GM18499 (cell line): ENCODE data around the gene KRTAP10-4.

Experiments used
- ATAC-seq: cut with Tn5 transposase; IDR thresholded peaks from one replicate; pipeline ENCODE4 v1.9.1; 2021; ENCODE audit warnings: moderate number of reproducible peaks; ENCODE audit not compliant: insufficient read depth, unreplicated experiment

Gene KRTAP10-4

GRCh38 chr21:44612669-44613229, 39.2 kb downstream of the KRTAP10-4 start:
- ATAC-seq: no peak

- no peak for ATAC-seq
Measured at GRCh38 chr21:44613386-44614155, 40.0 kb downstream of the KRTAP10-4 start.

- ATAC-seq: no peak
Measured at GRCh38 chr21:44614161-44614631, 40.7 kb downstream of the KRTAP10-4 start.

GRCh38 chr21:44614961-44615391, 41.4 kb downstream of the KRTAP10-4 start:
- no peak for ATAC-seq

- ATAC-seq: no peak
Measured at GRCh38 chr21:44615466-44615865, 41.9 kb downstream of the KRTAP10-4 start.

GRCh38 chr21:44615911-44616590, 42.5 kb downstream of the KRTAP10-4 start:
- ATAC-seq: no peak

GRCh38 chr21:44616591-44616926, 43.0 kb downstream of the KRTAP10-4 start:
- no peak for ATAC-seq

GRCh38 chr21:44617071-44617501, 43.6 kb downstream of the KRTAP10-4 start:
- no peak for ATAC-seq

GRCh38 chr21:44618504-44618903, 45.0 kb downstream of the KRTAP10-4 start:
- ATAC-seq: no peak

GRCh38 chr21:44618909-44619308, 45.4 kb downstream of the KRTAP10-4 start:
- ATAC-seq: no peak

- no peak for ATAC-seq
Measured at GRCh38 chr21:44619886-44620285, 46.4 kb downstream of the KRTAP10-4 start.

- no peak for ATAC-seq
Measured at GRCh38 chr21:44623575-44623974, 50.0 kb downstream of the KRTAP10-4 start.
